Suprapubic skin (tissue), 4 donors: ENCODE measurements around the gene SCD5. TPM values are rescaled to one million over a fixed set of nuclear protein-coding genes. Genes with fewer than 3 reads are reported as not detected.

Experiments used
- DNase-seq, 2 donors: peaks; one replicate each; pipeline ENCODE4 v3.0.0-alpha.2; 2019; ENCODE audit warnings: low spot score in 2 of 2
- H3K27ac ChIP-seq: fragments of 200-600 bp; sonication (generic); one replicate; pipeline ENCODE4 v1.5.1; 2019
- H3K27me3 ChIP-seq: fragments of 200-600 bp; sonication (generic); one replicate; pipeline ENCODE4 v1.5.1; 2019
- H3K36me3 ChIP-seq: fragments of 200-600 bp; sonication (generic); one replicate; pipeline ENCODE4 v1.5.1; 2019
- H3K4me1 ChIP-seq: fragments of 200-600 bp; sonication (generic); one replicate; pipeline ENCODE4 v1.5.1; 2019
- H3K4me3 ChIP-seq: fragments of 200-600 bp; sonication (generic); one replicate; pipeline ENCODE4 v1.5.1; 2019; ENCODE audit warnings: mild to moderate bottlenecking
- H3K9me3 ChIP-seq: fragments of 200-600 bp; sonication (generic); one replicate; pipeline ENCODE4 v1.5.1; 2019
- CTCF ChIP-seq, 2 donors: fragments of 200-600 bp in 1 of 2; fragments of 450-650 bp in 1 of 2; sonication (generic) in 1 of 2; IDR thresholded peaks; one replicate each; pipeline ENCODE4 v1.5.1; 2016 to 2019; ENCODE audit warnings: antibody characterized with exemption in 2 of 2, mild to moderate bottlenecking in 1 of 2, moderate library complexity in 1 of 2
- EP300 ChIP-seq: sonication (generic); formaldehyde crosslinking; IDR thresholded peaks from one replicate; pipeline ENCODE4 v1.6.1; 2017; ENCODE audit warnings: antibody characterized with exemption
- POLR2A ChIP-seq, 2 donors: fragments of 450-650 bp; IDR thresholded peaks; one replicate each; pipeline ENCODE4 v1.6.1; 2017; ENCODE audit warnings: antibody characterized with exemption in 2 of 2, mild to moderate bottlenecking in 2 of 2, moderate library complexity in 2 of 2
- POLR2AphosphoS5 ChIP-seq, 3 donors: sonication (generic); formaldehyde crosslinking; IDR thresholded peaks; one replicate each; pipeline ENCODE4 v1.6.1; 2017; ENCODE audit warnings: antibody characterized with exemption in 3 of 3
- whole genome bisulfite sequencing: methylation state at CpG from one replicate; pipeline ENCODE4 v1.1.5; 2018; 5-methylcytosine and 5-hydroxymethylcytosine counted together
- total RNA-seq, 4 donors: library from RNA; depleted of rRNA; stranded (reverse); fragments of >200 nt; gene quantifications; one replicate each; pipeline ENCODE4 v1.1.0, GENCODE V29; 2016

SCD5 gene
- total RNA-seq, 4 donors from 2014 or later, result 5.6 to 13.2 (median 7.6) TPM

GRCh38 chr4:82648356-82648755 lies 150.2 kb downstream of the SCD5 start:
- DNase-seq, result no peak
- Histone ChIP-seq H3K9me3 (no peaks in the 10 kb centered on the region), H3K27ac (no peak overlapping the region), H3K4me1 (no peaks in the 10 kb centered on the region), H3K27me3 (no peaks in the 10 kb centered on the region), H3K4me3 (no peak overlapping the region), H3K36me3 (no peaks in the 10 kb centered on the region)
- TF ChIP-seq POLR2A (IDR thresholded peaks at IDR 0.05) (no peak), EP300 (no peak), CTCF (IDR thresholded peaks at IDR 0.05) (no peak)
- WGBS, result 65% methylated on average over 3 of the region's 3 CpGs

- DNase-seq, result no peak
- 53% methylated on average over 5 of the region's 5 CpGs for WGBS
- TF ChIP-seq POLR2A (IDR thresholded peaks at IDR 0.05) (no peak), POLR2AphosphoS5 (IDR thresholded peaks at IDR 0.05) (no peak), EP300 (no peak), CTCF (IDR thresholded peaks at IDR 0.05) (no peak)
- Histone ChIP-seq H3K36me3 (no peaks in the 10 kb centered on the region), H3K27ac (no peak overlapping the region), H3K4me1 (no peaks in the 10 kb centered on the region), H3K9me3 (no peaks in the 10 kb centered on the region), H3K4me3 (no peak overlapping the region), H3K27me3 (no peaks in the 10 kb centered on the region)
These were observed 152.5 kb downstream of the SCD5 start for GRCh38 chr4:82645936-82646565.

- TF ChIP-seq EP300 (no peak), POLR2AphosphoS5 (IDR thresholded peaks at IDR 0.05) (no peak), POLR2A (IDR thresholded peaks at IDR 0.05) (no peak), CTCF (IDR thresholded peaks at IDR 0.05) (no peak)
- no peaks in the 10 kb centered on the region for H3K9me3 ChIP-seq
- no peak overlapping the region for H3K27ac ChIP-seq
- no peak for DNase-seq
- WGBS, result 40% methylated on average over 4 of the region's 4 CpGs
- H3K27me3 ChIP-seq, result no peaks in the 10 kb centered on the region
- no peak overlapping the region for H3K4me3 ChIP-seq
- H3K4me1 ChIP-seq, result peaks cover 3% of the 10 kb centered on the region
- no peaks in the 10 kb centered on the region for H3K36me3 ChIP-seq
These were observed 153.9 kb downstream of the SCD5 start for GRCh38 chr4:82644734-82645126.

GRCh38 chr4:82643994-82644733 lies 154.4 kb downstream of the SCD5 start:
- no peaks in the 10 kb centered on the region for H3K36me3 ChIP-seq
- DNase-seq, result no peak
- H3K4me1 ChIP-seq, result peaks cover 3% of the 10 kb centered on the region
- no peaks in the 10 kb centered on the region for H3K9me3 ChIP-seq
- H3K27me3 ChIP-seq, result no peaks in the 10 kb centered on the region
- no peak overlapping the region for H3K27ac ChIP-seq
- TF ChIP-seq POLR2AphosphoS5 (IDR thresholded peaks at IDR 0.05), result no peak
- TF ChIP-seq CTCF (IDR thresholded peaks at IDR 0.05), result no peak
- TF ChIP-seq EP300, result no peak
- no peak for TF ChIP-seq POLR2A (IDR thresholded peaks at IDR 0.05)
- H3K4me3 ChIP-seq, result no peak overlapping the region
- 73% methylated on average over 5 of the region's 5 CpGs for WGBS

- Histone ChIP-seq H3K27me3 (no peaks in the 10 kb centered on the region), H3K4me1 (peaks cover 3% of the 10 kb centered on the region), H3K4me3 (no peak overlapping the region), H3K36me3 (no peaks in the 10 kb centered on the region), H3K27ac (no peak overlapping the region), H3K9me3 (no peaks in the 10 kb centered on the region)
- no peak for DNase-seq
- 81% methylated on average over 7 of the region's 7 CpGs for WGBS
- TF ChIP-seq POLR2AphosphoS5 (IDR thresholded peaks at IDR 0.05) (no peak), CTCF (IDR thresholded peaks at IDR 0.05) (no peak), EP300 (no peak), POLR2A (IDR thresholded peaks at IDR 0.05) (no peak)
These were observed 156.3 kb downstream of the SCD5 start for GRCh38 chr4:82642331-82642730.
